ENCODE measurements around the gene ANKRD63.

DNA sequence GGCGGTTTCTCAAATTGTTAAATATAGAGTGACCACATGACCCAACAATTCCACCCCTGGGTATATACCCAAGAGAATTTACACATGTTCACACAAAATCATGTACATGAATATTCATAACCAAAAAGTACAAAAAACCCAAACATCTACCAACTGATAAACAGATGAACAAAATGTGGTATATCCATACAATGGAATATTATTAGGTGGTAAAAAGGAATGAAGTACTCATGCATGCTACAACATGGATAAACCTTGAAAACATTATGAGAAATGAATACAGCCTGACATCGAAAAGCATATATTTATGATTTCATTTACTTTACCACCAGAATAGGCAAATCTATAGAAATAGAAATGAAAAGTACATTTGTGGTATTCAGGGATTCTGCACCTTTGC lies 17.5 kb upstream of the ANKRD63 start:
- no peak for TF ChIP-seq EZH2 (IDR thresholded peaks at IDR 0.05; ENCODE audit: low read length, unreplicated experiment)
- TF ChIP-seq, protein P1, sequence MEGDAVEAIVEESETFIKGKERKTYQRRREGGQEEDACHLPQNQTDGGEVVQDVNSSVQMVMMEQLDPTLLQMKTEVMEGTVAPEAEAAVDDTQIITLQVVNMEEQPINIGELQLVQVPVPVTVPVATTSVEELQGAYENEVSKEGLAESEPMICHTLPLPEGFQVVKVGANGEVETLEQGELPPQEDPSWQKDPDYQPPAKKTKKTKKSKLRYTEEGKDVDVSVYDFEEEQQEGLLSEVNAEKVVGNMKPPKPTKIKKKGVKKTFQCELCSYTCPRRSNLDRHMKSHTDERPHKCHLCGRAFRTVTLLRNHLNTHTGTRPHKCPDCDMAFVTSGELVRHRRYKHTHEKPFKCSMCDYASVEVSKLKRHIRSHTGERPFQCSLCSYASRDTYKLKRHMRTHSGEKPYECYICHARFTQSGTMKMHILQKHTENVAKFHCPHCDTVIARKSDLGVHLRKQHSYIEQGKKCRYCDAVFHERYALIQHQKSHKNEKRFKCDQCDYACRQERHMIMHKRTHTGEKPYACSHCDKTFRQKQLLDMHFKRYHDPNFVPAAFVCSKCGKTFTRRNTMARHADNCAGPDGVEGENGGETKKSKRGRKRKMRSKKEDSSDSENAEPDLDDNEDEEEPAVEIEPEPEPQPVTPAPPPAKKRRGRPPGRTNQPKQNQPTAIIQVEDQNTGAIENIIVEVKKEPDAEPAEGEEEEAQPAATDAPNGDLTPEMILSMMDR (conservative IDR thresholded peaks at IDR 0.05; ENCODE audit: low read depth, low read length): no peak
- TF ChIP-seq EZH2phosphoT487 (IDR thresholded peaks at IDR 0.05; ENCODE audit: borderline replicate concordance, low read length): no peak
